ENCODE measurements around the gene SPTSSB. TPM values are rescaled to one million over a fixed set of nuclear protein-coding genes. Genes with fewer than 3 reads are reported as not detected.

The SPTSSB gene
- total and polyA plus RNA-seq, 7 donors = 0.03 to 1.2 (median 0.12) TPM; not detected in 3

DNA sequence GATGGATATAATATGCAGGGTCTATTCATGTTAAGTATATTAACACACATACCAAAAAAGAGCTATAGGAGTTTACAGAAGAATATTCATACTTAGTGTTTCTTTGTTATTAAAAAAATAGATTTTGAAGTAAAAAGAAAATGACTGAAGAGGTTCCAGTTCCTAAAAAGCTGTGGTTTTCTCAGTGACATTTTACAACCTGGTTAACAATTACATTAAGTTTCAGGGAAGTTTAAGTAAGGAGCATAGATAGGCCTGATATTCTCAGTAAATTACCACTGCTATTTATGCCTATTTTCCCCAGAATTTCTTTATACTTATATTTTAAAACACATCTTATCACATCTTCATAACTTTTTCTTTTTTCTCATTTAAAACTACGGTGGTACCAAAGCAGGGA lies 43.6 kb upstream of the SPTSSB start:
- H3K27me3 ChIP-seq (ENCODE audit: insufficient read depth in 3 of 3, low read length in 2 of 3) = no peaks in the 10 kb centered on the region
- H3K4me3 ChIP-seq = no peak overlapping the region
- TF ChIP-seq, protein P1, sequence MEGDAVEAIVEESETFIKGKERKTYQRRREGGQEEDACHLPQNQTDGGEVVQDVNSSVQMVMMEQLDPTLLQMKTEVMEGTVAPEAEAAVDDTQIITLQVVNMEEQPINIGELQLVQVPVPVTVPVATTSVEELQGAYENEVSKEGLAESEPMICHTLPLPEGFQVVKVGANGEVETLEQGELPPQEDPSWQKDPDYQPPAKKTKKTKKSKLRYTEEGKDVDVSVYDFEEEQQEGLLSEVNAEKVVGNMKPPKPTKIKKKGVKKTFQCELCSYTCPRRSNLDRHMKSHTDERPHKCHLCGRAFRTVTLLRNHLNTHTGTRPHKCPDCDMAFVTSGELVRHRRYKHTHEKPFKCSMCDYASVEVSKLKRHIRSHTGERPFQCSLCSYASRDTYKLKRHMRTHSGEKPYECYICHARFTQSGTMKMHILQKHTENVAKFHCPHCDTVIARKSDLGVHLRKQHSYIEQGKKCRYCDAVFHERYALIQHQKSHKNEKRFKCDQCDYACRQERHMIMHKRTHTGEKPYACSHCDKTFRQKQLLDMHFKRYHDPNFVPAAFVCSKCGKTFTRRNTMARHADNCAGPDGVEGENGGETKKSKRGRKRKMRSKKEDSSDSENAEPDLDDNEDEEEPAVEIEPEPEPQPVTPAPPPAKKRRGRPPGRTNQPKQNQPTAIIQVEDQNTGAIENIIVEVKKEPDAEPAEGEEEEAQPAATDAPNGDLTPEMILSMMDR (IDR thresholded peaks at IDR 0.05) = no peak
- intact Hi-C loops (cut with DNase I) = no loop called here
- no peaks in the 10 kb centered on the region for H3K4me1 ChIP-seq
- no peaks in the 10 kb centered on the region for H3K36me3 ChIP-seq (ENCODE audit: insufficient read depth in 1 of 2, low read depth in 1 of 2)
- H3K27ac ChIP-seq = no peak overlapping the region
- 77 to 83% (median 80%) methylated on average over 1 of the region's 1 CpG for WGBS, 3 donors
- ATAC-seq (no peak), DNase-seq (no peak)
- no peaks in the 10 kb centered on the region for H3K9me3 ChIP-seq

DNA sequence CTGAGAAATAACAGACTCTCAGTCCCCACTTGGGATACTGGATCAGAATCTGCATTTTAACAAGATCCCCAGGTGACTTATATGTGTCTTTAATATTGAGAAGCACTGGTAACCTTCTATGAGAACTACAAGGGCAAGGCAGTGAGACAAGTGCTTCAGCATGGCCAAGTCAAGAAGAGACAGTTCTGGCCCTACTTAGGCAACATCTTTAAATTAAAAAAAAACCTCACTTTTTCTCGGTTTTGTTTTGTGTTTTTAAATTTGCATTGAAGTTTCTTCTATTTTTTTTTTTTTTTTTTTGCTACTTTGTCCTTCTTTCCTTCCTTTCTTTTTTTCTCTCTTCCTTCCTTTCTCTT lies 42.5 kb upstream of the SPTSSB start:
- DNase-seq (no peak), ATAC-seq (no peak)
- Histone ChIP-seq H3K27ac (no peak overlapping the region), H3K4me3 (no peak overlapping the region), H3K36me3 (ENCODE audit: insufficient read depth in 1 of 2, low read depth in 1 of 2) (no peaks in the 10 kb centered on the region), H3K4me1 (no peaks in the 10 kb centered on the region), H3K27me3 (ENCODE audit: insufficient read depth in 3 of 3, low read length in 2 of 3) (no peaks in the 10 kb centered on the region), H3K9me3 (no peaks in the 10 kb centered on the region)
- TF ChIP-seq, protein P1 (IDR thresholded peaks at IDR 0.05) = no peak
- intact Hi-C loops (cut with DNase I) = no loop called here
- 74 to 75% (median 74%) methylated on average over 1 of the region's 1 CpG for WGBS, 3 donors

DNA sequence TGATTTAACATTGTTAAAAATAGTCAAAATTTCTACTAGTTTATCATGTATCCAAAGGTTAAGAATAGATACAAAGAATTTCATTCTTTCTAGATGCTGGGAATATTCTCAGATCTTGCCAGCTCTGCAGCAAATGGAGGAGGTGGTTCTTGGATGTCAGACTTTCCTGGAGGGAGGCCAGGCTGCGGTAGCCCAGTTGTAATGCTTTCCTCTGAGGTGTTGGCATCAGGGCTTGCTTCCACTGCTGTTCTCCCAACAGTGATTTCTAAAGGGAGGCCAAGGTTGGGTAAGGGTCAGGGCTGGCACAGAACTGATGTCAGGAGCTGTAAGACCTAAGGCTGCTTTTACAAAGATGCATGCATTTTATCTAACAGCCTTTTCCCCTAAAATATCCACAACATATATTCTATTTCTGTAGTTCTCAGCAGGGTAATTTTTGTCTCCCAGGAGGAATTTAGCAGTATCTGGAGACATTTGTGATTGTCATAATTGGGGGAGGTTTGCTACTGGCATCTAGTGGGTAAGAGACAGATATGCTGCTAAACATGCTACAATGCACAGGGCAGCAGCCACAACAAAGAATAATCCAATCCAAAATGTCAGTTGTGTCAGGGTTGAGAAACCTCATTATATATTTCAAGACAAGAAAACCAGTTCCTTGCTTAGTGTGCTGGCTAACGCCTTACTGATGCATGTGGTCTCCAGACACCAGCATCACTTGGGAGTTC lies 42.0 kb upstream of the SPTSSB start:
- no peak overlapping the region for H3K27ac ChIP-seq
- ATAC-seq (peak in 2 of 4 donors; percentile 42 to 54), DNase-seq (peak in 1 of 2 donors; percentile 29)
- WGBS, 3 donors = 44 to 45% (median 45%) methylated on average over 2 of the region's 2 CpGs
- H3K27me3 ChIP-seq (ENCODE audit: insufficient read depth in 3 of 3, low read length in 2 of 3) = no peaks in the 10 kb centered on the region
- TF ChIP-seq, protein P1 (IDR thresholded peaks at IDR 0.05) = no peak
- H3K4me3 ChIP-seq = no peak overlapping the region
- intact Hi-C loops (cut with DNase I) = no loop called here
- H3K36me3 ChIP-seq (ENCODE audit: insufficient read depth in 1 of 2, low read depth in 1 of 2) = no peaks in the 10 kb centered on the region
- no peaks in the 10 kb centered on the region for H3K4me1 ChIP-seq
- no peaks in the 10 kb centered on the region for H3K9me3 ChIP-seq

DNA sequence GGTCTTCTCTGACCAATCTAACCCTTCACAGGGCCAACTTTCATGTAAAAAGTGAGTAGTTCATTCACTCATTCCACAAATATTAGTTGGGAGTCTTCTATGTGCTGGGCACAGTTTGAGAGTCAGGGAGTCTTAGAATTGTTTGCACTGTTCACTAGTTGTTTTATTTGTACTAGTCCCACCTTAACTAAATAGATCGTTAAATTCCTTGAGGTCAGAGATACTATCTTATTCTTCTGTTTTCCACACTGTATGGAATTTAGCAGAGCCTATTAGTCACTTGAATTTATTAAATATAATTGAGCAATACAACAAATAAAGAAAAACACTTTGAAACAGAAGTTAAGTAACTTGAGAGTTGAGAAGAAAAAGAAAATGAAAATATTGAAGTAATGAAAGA lies 40.8 kb upstream of the SPTSSB start:
- TF ChIP-seq, protein P1 (IDR thresholded peaks at IDR 0.05) = no peak
- Histone ChIP-seq H3K36me3 (ENCODE audit: insufficient read depth in 1 of 2, low read depth in 1 of 2) (no peaks in the 10 kb centered on the region), H3K27ac (no peak overlapping the region), H3K4me3 (no peak overlapping the region), H3K4me1 (no peaks in the 10 kb centered on the region), H3K9me3 (no peaks in the 10 kb centered on the region), H3K27me3 (ENCODE audit: insufficient read depth in 3 of 3, low read length in 2 of 3) (no peaks in the 10 kb centered on the region)
- intact Hi-C loops (cut with DNase I) = no loop called here
- ATAC-seq = no peak
- DNase-seq = no peak
- 96 to 98% (median 97%) methylated on average over 1 of the region's 1 CpG for WGBS, 3 donors

DNA sequence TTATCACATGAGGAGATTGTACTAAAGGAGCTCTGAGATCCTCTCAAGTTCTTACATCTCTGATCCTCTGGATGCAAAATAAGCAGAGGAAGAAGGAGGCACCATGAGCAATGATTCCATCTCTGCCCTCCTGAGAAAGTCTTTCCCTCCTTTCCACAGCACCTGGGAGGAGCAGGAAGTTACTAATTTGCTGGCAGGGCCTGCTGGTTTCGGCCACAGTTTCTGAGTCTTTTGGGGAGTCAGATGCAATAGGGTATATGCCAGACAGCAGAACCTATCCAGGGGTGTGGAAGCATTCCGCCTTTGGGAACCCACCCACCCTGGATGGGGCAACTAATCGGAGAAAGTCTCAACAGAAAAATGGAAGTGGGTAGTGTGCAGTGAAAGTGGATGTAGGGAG lies 38.5 kb upstream of the SPTSSB start:
- Histone ChIP-seq H3K9me3 (no peaks in the 10 kb centered on the region), H3K4me1 (no peaks in the 10 kb centered on the region), H3K4me3 (no peak overlapping the region), H3K27ac (no peak overlapping the region), H3K27me3 (ENCODE audit: insufficient read depth in 3 of 3, low read length in 2 of 3) (no peaks in the 10 kb centered on the region), H3K36me3 (ENCODE audit: insufficient read depth in 1 of 2, low read depth in 1 of 2) (no peaks in the 10 kb centered on the region)
- no peak for DNase-seq
- TF ChIP-seq, protein P1 (IDR thresholded peaks at IDR 0.05) = no peak
- WGBS, 3 donors = 89 to 95% (median 93%) methylated on average over 3 of the region's 3 CpGs
- intact Hi-C loops (cut with DNase I) = no loop called here
- ATAC-seq = no peak
